ENCODE results near the gene PRKCH. TPM values are rescaled to one million over a fixed set of nuclear protein-coding genes. Genes with fewer than 3 reads are reported as not detected.

The PRKCH gene
- total RNA-seq, 3 donors from 2014 or later (not counting 1 experiment from before 2014, with no cell fraction given) = 610 to 756 (median 618) TPM

DNA sequence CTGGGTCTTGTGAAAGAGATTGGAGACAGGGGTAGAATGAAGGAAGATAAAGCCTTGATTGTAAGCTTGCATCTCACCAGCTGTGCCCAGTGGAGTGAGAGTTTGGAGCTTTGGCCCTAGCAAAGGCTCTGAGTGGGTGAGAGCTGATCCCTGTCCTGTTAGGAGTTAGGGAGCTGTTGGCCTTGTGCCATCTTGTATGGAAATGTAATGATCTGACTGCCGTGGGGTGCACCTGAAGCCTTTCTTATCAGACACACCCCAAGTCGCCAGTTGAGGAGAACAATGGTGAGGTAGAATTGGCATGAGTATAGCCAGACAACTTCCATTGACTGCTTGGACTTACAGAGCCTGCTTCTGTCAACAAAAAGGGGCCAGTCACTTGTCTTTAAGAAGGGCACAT is 130.1 kb downstream of the PRKCH start:
- ATAC-seq = no peak
- H3K4me1 Mint-ChIP-seq = peaks cover 97% of the 10 kb centered on the region in 2 donors
- WGBS (ENCODE audit: insufficient coverage) = 77% methylated on average over 2 of the region's 2 CpGs

DNA sequence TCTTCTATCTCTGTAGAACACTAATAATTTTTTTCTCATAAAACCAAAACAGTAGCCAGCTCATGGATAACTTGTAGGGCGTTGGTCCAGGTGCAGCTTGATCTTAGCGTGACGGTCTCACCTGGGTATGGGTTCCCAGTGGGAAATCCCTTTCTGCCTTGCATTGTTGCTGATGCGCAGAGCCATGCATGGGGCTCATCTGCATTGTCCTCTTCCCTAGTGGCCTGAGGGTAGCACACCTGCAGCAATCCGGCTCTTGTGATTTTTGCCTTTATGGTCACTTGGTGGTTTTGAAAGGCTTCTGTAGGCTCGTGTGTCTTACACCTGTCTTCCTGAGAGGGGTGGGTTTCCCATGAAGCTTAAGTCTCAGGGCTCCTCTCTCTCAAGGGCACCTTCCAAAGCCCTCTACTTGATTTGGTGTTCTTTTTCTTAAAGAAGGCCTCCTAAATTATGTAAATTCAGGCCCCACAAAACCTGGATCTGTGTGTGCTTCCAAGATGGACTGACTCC is 130.6 kb downstream of the PRKCH start:
- Histone ChIP-seq H3K27ac (ENCODE audit: low read length) (peak overlapping the region; percentile 82), H3K36me3 (ENCODE audit: control insufficient read depth, insufficient read depth, low read length) (peaks cover 63% of the 10 kb centered on the region), H3K4me3 (ENCODE audit: low read length) (no peak overlapping the region), H3K9me3 (ENCODE audit: control insufficient read depth, insufficient read depth, low read length) (no peaks in the 10 kb centered on the region), H3K27me3 (ENCODE audit: control insufficient read depth, insufficient read depth, low read length) (no peaks in the 10 kb centered on the region), H3K4me1 (ENCODE audit: control insufficient read depth, insufficient read depth, low read length) (peaks cover 62% of the 10 kb centered on the region)
- WGBS (ENCODE audit: insufficient coverage) = 67% methylated on average over 6 of the region's 6 CpGs
- Mint-ChIP-seq H3K27me3 (ENCODE audit: low read depth in 2 of 2) (no peaks in the 10 kb centered on the region), H3K36me3 (peaks cover 18% of the 10 kb centered on the region), H3K9me3 (no peaks in the 10 kb centered on the region), H3K27ac (peak overlapping the region in 1 of 2 donors; percentile 93), H3K4me1 (peaks cover 97% of the 10 kb centered on the region in 2 donors), H3K4me3 (peak overlapping the region; percentile 86)
- no peak for ATAC-seq
- TF ChIP-seq, protein P1, sequence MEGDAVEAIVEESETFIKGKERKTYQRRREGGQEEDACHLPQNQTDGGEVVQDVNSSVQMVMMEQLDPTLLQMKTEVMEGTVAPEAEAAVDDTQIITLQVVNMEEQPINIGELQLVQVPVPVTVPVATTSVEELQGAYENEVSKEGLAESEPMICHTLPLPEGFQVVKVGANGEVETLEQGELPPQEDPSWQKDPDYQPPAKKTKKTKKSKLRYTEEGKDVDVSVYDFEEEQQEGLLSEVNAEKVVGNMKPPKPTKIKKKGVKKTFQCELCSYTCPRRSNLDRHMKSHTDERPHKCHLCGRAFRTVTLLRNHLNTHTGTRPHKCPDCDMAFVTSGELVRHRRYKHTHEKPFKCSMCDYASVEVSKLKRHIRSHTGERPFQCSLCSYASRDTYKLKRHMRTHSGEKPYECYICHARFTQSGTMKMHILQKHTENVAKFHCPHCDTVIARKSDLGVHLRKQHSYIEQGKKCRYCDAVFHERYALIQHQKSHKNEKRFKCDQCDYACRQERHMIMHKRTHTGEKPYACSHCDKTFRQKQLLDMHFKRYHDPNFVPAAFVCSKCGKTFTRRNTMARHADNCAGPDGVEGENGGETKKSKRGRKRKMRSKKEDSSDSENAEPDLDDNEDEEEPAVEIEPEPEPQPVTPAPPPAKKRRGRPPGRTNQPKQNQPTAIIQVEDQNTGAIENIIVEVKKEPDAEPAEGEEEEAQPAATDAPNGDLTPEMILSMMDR (IDR thresholded peaks at IDR 0.05) = no peak
- DNase-seq = peak in 1 of 2 donors; percentile 43
- intact Hi-C loops (cut with micrococcal nuclease) = loop anchor here (2.0 to 5.0 kb wide), 2 partner anchors 63 to 155 kb away; no protein-coding TSS in a partner anchor

More for the DNA sequence above, 130.1 kb downstream of the PRKCH start:
- Histone ChIP-seq H3K27me3 (ENCODE audit: control insufficient read depth, insufficient read depth, low read length) (no peaks in the 10 kb centered on the region), H3K4me1 (ENCODE audit: control insufficient read depth, insufficient read depth, low read length) (peaks cover 60% of the 10 kb centered on the region), H3K27ac (ENCODE audit: low read length) (peak overlapping the region; percentile 82), H3K4me3 (ENCODE audit: low read length) (no peak overlapping the region), H3K9me3 (ENCODE audit: control insufficient read depth, insufficient read depth, low read length) (no peaks in the 10 kb centered on the region), H3K36me3 (ENCODE audit: control insufficient read depth, insufficient read depth, low read length) (peaks cover 65% of the 10 kb centered on the region)
- intact Hi-C loops (cut with micrococcal nuclease) = loop anchor here (5.0 kb wide), 1 partner anchor 154 kb away; no protein-coding TSS in a partner anchor
- TF ChIP-seq, protein P1 (IDR thresholded peaks at IDR 0.05) = no peak
- Mint-ChIP-seq H3K27me3 (ENCODE audit: low read depth in 2 of 2) (no peaks in the 10 kb centered on the region), H3K4me3 (peak overlapping the region; percentile 86), H3K36me3 (peaks cover 22% of the 10 kb centered on the region), H3K9me3 (no peaks in the 10 kb centered on the region), H3K27ac (peak overlapping the region in 1 of 2 donors; percentile 93)
- peak in 1 of 2 donors; percentile 31 for DNase-seq

DNA sequence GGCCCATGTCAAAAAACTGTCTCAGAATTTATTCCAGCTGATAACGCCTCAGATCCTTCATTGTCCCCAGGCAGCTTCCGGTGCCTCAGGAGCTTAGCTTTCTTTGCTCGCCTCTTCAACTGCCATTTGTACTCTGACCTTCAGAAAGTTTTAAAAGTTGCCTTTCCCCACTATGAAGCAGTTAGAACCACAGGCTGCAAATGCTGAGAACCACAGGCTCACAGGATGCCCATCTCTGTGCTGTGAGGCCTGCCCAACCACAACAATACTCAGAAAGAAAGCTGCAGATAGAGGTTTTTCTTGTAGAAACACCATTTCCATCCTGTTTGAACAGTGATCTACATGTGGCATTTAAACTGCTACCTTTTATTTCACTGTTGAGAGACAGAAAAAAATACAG is 131.1 kb downstream of the PRKCH start:
- peak overlapping the region; percentile 82 for H3K27ac ChIP-seq (ENCODE audit: low read length)
- WGBS (ENCODE audit: insufficient coverage) = 38% methylated on average over 3 of the region's 3 CpGs
- H3K36me3 Mint-ChIP-seq = peaks cover 19% of the 10 kb centered on the region
- H3K4me3 Mint-ChIP-seq = peak overlapping the region; percentile 86
- H3K27ac Mint-ChIP-seq = peak overlapping the region in 1 of 2 donors; percentile 93
- no peaks in the 10 kb centered on the region for H3K27me3 Mint-ChIP-seq (ENCODE audit: low read depth in 2 of 2)
- H3K27me3 ChIP-seq (ENCODE audit: control insufficient read depth, insufficient read depth, low read length) = no peaks in the 10 kb centered on the region
- H3K9me3 Mint-ChIP-seq = no peaks in the 10 kb centered on the region
- ATAC-seq (peak; percentile 77 to 90 (median 84)), DNase-seq (peak; percentile 44 to 78)
- H3K9me3 ChIP-seq (ENCODE audit: control insufficient read depth, insufficient read depth, low read length) = no peaks in the 10 kb centered on the region
- peaks cover 97% of the 10 kb centered on the region in 2 donors for H3K4me1 Mint-ChIP-seq
- peaks cover 67% of the 10 kb centered on the region for H3K4me1 ChIP-seq (ENCODE audit: control insufficient read depth, insufficient read depth, low read length)
- no peak overlapping the region for H3K4me3 ChIP-seq (ENCODE audit: low read length)
- intact Hi-C loops (cut with micrococcal nuclease) = loop anchor here (2.0 to 5.0 kb wide), 2 partner anchors 64 to 155 kb away; no protein-coding TSS in a partner anchor
- TF ChIP-seq, protein P1 (IDR thresholded peaks at IDR 0.05) = no peak
- H3K36me3 ChIP-seq (ENCODE audit: control insufficient read depth, insufficient read depth, low read length) = peaks cover 67% of the 10 kb centered on the region

Measured in natural killer cell (primary cell).